ENCODE data around the gene AKAP8L.
"Not testable (repeated sequence)": the region's sequence is repeated elsewhere in the genome, so short reads cannot be mapped to it uniquely, and the experiment has no call there.

AKAP8L gene

GRCh38 chr19:15378534-15379082 is 40.2 kb downstream of the AKAP8L start:
- peak in 1 of 2 experiments; percentile 39 for DNase-seq

- no peak for DNase-seq
These were observed 43.9 kb downstream of the AKAP8L start for GRCh38 chr19:15374796-15375440.

- no peak for DNase-seq
These were observed 44.6 kb downstream of the AKAP8L start for GRCh38 chr19:15374105-15374651.

GRCh38 chr19:15373644-15374043 is 45.1 kb downstream of the AKAP8L start:
- no peak for DNase-seq

GRCh38 chr19:15372891-15373301 is 45.9 kb downstream of the AKAP8L start:
- DNase-seq: no peak

- no peak for DNase-seq
These were observed 46.3 kb downstream of the AKAP8L start for GRCh38 chr19:15372470-15372869.

DNA sequence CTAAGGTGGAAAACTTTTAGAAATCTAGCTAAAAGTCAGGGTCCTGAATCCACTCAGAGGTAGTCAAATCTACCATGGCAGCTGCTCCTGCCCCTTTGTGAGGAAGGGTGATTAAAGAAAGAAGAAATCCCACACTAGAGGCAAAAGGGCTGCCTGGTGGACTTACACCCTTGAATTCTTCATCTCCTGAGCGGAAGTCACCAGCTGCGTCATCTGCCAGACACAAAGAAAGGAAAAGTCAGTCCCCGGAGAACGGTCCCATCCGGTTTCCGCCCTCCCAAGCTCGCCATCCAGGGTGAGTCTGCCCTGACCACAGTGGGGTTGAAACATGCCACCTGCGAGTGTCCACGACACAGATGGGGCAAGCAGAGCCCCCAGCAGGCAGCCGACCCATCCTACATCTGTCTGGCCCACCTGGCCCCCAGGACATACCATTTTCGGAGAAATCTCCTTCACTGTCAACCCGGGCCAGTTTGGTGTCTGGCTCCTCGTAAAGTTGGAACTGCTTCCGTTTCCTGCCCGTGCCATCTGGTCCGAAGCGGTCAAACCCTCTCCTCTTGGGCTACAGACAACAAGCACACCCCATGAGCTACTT is 46.9 kb downstream of the AKAP8L start:
- DNase-seq: no peak

GRCh38 chr19:15371119-15371518 is 47.7 kb downstream of the AKAP8L start:
- DNase-seq: no peak

DNA sequence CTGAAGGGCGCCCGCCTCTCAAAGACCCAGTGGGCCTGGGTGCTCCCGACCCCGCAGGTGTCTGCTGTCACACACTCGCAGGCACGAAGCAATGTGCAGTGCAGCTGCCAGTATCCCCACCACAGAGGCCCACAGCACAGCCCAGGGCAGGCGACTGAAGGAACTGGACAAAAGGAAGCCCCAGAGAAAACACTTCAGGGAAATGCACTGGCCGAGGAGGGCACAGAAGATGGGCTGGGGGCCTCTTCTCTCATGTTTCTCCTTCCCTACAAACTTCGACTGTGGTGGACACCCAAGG is 49.2 kb downstream of the AKAP8L start:
- DNase-seq: no peak

GRCh38 chr19:15368798-15369593 is 49.8 kb downstream of the AKAP8L start:
- no peak for DNase-seq

DNA sequence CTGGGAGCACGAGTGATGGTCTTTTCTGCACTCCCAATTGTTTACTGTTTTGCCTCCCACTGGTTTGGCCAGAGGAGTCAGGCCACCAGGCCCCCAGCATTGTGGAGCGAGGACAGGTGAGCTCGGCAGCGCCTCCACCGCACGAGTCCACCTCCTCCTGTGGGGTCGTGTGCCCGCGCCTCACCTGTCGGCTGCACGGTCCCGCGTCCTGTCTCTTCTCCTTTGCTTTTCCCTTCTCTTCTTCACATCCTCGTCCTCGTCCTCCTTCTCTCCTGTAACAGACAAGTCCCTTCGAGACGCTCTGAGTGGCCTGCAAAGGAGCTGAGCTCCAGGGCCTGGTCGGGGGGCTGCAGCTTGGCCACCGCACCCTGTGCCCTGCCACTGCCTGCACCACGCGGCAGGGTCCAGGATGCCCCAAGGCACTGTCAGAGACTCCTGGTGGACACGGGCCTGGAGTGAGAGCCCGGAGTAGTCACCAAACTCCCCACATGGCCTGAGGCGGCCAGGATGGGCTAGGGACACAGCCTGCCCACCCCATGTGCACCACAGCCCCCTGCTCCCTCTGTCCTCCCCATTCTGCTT is 50.6 kb downstream of the AKAP8L start:
- no peak for DNase-seq

DNA sequence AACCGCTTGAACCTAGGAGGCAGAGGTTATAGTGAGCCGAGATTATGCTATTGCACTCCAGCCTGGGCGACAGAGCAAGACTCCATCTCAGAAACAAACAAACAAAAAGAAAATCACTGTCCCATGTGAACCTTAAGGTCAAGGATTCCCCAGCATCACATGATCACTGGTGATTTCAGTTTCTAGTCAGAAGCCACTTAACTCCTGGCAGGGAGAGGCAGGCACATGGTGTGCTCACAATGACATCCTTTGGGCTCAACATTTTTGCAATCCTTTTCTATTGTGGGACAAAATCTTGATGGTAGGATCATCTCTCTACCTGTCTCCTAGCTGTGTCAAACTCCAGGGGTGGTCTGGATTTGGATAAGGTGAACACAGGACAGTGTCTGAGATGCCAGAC is 51.3 kb downstream of the AKAP8L start:
- DNase-seq: no peak

DNA sequence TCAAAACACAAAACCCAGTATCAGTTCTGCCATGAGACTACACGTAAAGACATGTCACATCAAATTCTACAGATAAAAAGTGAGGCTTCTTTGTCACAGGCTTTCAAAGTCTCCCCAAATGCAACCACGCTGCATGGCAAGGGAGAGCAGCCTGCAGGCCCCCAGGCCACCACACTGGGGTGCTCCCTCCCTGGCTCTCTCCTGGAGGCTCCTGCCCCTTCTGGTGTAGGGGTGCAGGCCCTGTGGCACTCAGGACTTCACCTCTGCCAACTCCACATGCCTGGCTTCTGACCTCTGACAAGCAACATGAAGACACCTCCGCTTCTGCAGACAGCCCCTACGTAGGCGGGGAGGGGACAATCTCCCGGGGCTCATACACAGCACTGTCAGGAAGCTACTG is 53.5 kb downstream of the AKAP8L start:
- DNase-seq: no peak

GRCh38 chr19:15363791-15364190 is 55.0 kb downstream of the AKAP8L start:
- not testable (repeated sequence) for DNase-seq

- not testable (repeated sequence) for DNase-seq
These were observed 55.7 kb downstream of the AKAP8L start for GRCh38 chr19:15363048-15363447.

GRCh38 chr19:15360015-15360414 is 58.8 kb downstream of the AKAP8L start:
- DNase-seq: not testable (repeated sequence)

GRCh38 chr19:15358918-15359317 is 59.9 kb downstream of the AKAP8L start:
- DNase-seq: no peak

DNA sequence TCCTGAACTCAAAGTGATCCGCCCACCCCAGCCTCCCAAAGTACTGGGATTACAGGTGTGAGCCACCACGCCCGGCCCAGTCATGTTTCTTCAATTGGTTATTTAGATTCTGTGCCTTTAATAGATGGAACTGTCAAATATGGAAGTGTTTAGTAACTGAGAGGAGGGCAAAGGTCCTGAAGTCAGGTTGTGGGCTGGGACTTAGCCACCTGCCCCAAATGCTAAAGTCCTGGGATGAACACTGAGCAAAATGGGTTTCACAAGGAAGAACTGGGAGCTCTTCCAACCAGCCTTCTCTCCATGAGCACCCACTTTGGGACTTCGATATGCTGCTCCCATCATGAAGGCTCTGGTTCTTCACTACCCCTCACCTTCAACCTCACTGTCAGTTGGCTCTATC is 60.9 kb downstream of the AKAP8L start:
- no peak for DNase-seq

- DNase-seq: no peak
These were observed 64.1 kb downstream of the AKAP8L start for GRCh38 chr19:15354566-15355296.

DNA sequence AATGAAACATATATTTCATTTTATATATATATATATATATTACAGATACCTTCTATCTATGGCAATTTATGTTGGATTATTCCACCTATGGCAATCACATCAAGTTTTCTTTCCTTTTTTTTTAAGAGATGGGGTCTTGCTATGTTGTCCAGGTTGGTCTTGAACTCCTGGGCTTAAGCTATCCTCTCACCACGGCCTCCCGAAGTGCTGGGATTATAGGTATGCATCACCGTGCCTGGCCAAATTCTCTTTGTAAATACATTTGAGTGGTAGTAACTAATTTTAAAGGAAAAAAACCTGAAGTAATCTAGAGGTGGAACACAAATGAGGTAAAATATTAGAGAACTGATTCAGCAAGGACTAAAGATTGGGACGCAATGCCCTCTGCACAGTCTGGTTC is 64.9 kb downstream of the AKAP8L start:
- DNase-seq: no peak

- not testable (repeated sequence) for DNase-seq
These were observed 66.3 kb downstream of the AKAP8L start for GRCh38 chr19:15352535-15352934.

DNA sequence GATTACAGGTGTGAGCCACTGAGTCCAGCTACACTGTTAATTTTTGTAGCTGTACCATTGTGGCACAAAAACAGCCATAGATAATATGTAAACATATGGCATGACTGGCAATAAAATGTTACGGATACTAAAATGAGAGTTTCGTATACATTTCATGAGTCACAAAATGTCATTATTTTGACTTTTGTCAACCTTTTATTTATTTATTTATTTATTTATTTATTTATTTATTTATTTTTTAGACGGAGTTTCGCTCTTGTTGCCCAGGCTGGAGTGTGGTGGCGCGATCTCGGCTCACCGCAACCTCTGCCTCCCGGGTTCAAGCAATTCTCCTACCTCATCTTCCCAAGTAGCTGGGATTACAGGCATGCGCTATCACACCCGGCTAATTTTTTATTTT is 77.5 kb downstream of the AKAP8L start:
- not testable (repeated sequence) for DNase-seq

GRCh38 chr19:15340086-15340485 is 78.7 kb downstream of the AKAP8L start:
- no peak for DNase-seq
